PFSK-1 (cell line): ENCODE results near the gene GPC3.

Experiments used
- FOXP2 ChIP-seq: optimal IDR thresholded peaks from 2 replicates; pipeline ENCODE3; 2011; ENCODE audit warnings: borderline replicate concordance, control low read depth, inconsistent platforms; ENCODE audit not compliant: insufficient read depth; ENCODE audit errors: extremely low read length, extremely low read depth
- POLR2AphosphoS5 ChIP-seq: IDR thresholded peaks from 2 replicates; pipeline ENCODE4 v1.6.1; 2012; ENCODE audit warnings: low read depth, mild to moderate bottlenecking, control low read depth, low read length, moderate library complexity
- REST ChIP-seq, 2 experiments: IDR thresholded peaks; 2 replicates each; pipeline versions ENCODE4 v1.6.1 to v1.8.0; 2011 to 2012; ENCODE audit warnings: low read depth in 2 of 2, low read length in 2 of 2, control low read depth in 1 of 2, inconsistent platforms in 1 of 2, mild to moderate bottlenecking in 1 of 2, moderate library complexity in 1 of 2; ENCODE audit not compliant: insufficient read depth in 1 of 2
- SIN3A ChIP-seq: IDR thresholded peaks from 2 replicates; pipeline ENCODE4 v1.6.1; 2012; ENCODE audit warnings: mild to moderate bottlenecking, low read length, moderate library complexity, borderline replicate concordance; ENCODE audit not compliant: insufficient read depth
- TAF1 ChIP-seq: IDR thresholded peaks from 2 replicates; pipeline ENCODE4 v1.6.1; 2012; ENCODE audit warnings: low read length, control low read depth, borderline replicate concordance; ENCODE audit not compliant: insufficient read depth

GPC3 gene

GRCh38 chrX:133655275-133656265, 329.8 kb downstream of the GPC3 start:
- TF ChIP-seq POLR2AphosphoS5 (no peak), REST (IDR thresholded peaks at IDR 0.05; ENCODE audit: insufficient read depth in 1 of 2, low read depth in 2 of 2, low read length in 2 of 2) (no peak)

- no peak for TF ChIP-seq TAF1
- TF ChIP-seq REST (IDR thresholded peaks at IDR 0.05; ENCODE audit: insufficient read depth in 1 of 2, low read depth in 2 of 2, low read length in 2 of 2), result no peak
- no peak for TF ChIP-seq FOXP2
- TF ChIP-seq SIN3A, result no peak
- TF ChIP-seq POLR2AphosphoS5, result no peak
These were observed 330.6 kb downstream of the GPC3 start for GRCh38 chrX:133654811-133655210.

- TF ChIP-seq POLR2AphosphoS5, result no peak
- no peak for TF ChIP-seq FOXP2
- no peak for TF ChIP-seq TAF1
- TF ChIP-seq REST (IDR thresholded peaks at IDR 0.05; ENCODE audit: insufficient read depth in 1 of 2, low read depth in 2 of 2, low read length in 2 of 2), result no peak
- TF ChIP-seq SIN3A, result no peak
These were observed 332.0 kb downstream of the GPC3 start for GRCh38 chrX:133653358-133653757.

GRCh38 chrX:133652185-133652584, 333.2 kb downstream of the GPC3 start:
- TF ChIP-seq SIN3A (no peak), POLR2AphosphoS5 (no peak), FOXP2 (no peak), TAF1 (no peak), REST (IDR thresholded peaks at IDR 0.05; ENCODE audit: insufficient read depth in 1 of 2, low read depth in 2 of 2, low read length in 2 of 2) (no peak)
